Stomach (tissue), 4 donors: ENCODE measurements around the gene FABP6.

Experiments
- EP300 ChIP-seq: sonication (generic); formaldehyde crosslinking; IDR thresholded peaks from one replicate; pipeline ENCODE4 v1.6.1; 2017; ENCODE audit warnings: antibody characterized with exemption
- POLR2A ChIP-seq, 4 donors: fragments of 450-650 bp; IDR thresholded peaks; one replicate each; pipeline ENCODE4 v1.6.1; 2016; ENCODE audit warnings: antibody characterized with exemption in 4 of 4, control low read depth in 2 of 4, mild to moderate bottlenecking in 1 of 4, moderate library complexity in 1 of 4
- POLR2AphosphoS5 ChIP-seq, 3 donors: sonication (generic); formaldehyde crosslinking; IDR thresholded peaks; one replicate each; pipeline ENCODE4 v1.6.1; 2016; ENCODE audit warnings: antibody characterized with exemption in 3 of 3
- TF ChIP-seq, protein P1 (sequence below), 7 experiments: fragments of 450-650 bp in 4 of 7; fragments of 200-600 bp in 3 of 7; sonication (generic) in 3 of 7; IDR thresholded peaks; one replicate each; pipeline ENCODE4 v1.5.1; 2016 to 2019; ENCODE audit warnings: antibody characterized with exemption in 7 of 7, control low read depth in 2 of 7, mild to moderate bottlenecking in 1 of 7

DNA sequence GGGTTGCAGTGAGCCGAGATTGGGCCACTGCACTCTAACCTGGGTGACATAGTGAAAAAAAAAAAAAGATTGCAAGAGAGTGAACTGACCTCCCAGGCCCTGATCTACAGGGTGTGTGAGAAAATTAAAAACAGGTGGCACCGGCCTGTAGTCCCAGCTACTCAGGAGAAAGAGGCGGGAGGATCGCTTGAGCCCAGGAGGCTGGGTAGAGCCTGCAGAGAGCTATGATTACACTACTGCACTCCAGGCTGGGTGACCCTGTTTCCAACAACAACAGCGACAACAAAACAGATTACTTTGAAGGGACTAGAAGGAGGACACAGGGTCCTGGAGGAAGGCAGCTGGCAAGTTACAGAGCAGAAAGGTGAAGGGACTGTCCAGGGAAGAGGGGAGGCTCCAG is 42.2 kb upstream of the FABP6 start:
- TF ChIP-seq, protein P1, sequence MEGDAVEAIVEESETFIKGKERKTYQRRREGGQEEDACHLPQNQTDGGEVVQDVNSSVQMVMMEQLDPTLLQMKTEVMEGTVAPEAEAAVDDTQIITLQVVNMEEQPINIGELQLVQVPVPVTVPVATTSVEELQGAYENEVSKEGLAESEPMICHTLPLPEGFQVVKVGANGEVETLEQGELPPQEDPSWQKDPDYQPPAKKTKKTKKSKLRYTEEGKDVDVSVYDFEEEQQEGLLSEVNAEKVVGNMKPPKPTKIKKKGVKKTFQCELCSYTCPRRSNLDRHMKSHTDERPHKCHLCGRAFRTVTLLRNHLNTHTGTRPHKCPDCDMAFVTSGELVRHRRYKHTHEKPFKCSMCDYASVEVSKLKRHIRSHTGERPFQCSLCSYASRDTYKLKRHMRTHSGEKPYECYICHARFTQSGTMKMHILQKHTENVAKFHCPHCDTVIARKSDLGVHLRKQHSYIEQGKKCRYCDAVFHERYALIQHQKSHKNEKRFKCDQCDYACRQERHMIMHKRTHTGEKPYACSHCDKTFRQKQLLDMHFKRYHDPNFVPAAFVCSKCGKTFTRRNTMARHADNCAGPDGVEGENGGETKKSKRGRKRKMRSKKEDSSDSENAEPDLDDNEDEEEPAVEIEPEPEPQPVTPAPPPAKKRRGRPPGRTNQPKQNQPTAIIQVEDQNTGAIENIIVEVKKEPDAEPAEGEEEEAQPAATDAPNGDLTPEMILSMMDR (IDR thresholded peaks at IDR 0.05) = no peak
- no peak for TF ChIP-seq POLR2A (IDR thresholded peaks at IDR 0.05)
- TF ChIP-seq EP300 = no peak
- TF ChIP-seq POLR2AphosphoS5 (IDR thresholded peaks at IDR 0.05) = no peak
